Measurements from ENCODE around the gene FAM227A. TPM values are rescaled to one million over a fixed set of nuclear protein-coding genes. Genes with fewer than 3 reads are reported as not detected.

FAM227A gene
- total and polyA plus RNA-seq, 2 of the 13 experiments (the other 11 are each of a cell fraction or from before 2014, with no cell fraction given): 1.0 to 1.5 TPM

- TF ChIP-seq PAXIP1 (CRISPR knock-in tag; conservative IDR thresholded peaks at IDR 0.05) (no peak; the same call in 1 of the 2 replicates), MIXL1 (CRISPR knock-in tag; IDR thresholded peaks at IDR 0.05) (peak; percentile 22; the same call in 1 of the 2 replicates), CEBPG (CRISPR knock-in tag; IDR thresholded peaks at IDR 0.05) (no peak), TOE1 (CRISPR knock-in tag; IDR thresholded peaks at IDR 0.05) (no peak), TFDP1 (CRISPR knock-in tag; IDR thresholded peaks at IDR 0.05; ENCODE audit: borderline replicate concordance) (no peak; the same call in 1 of the 2 replicates), JUNB (CRISPR knock-in tag; IDR thresholded peaks at IDR 0.05; ENCODE audit: borderline replicate concordance) (no peak), ZEB1 (IDR thresholded peaks at IDR 0.05; ENCODE audit: insufficient replicate concordance, low read depth) (no peak), ZNF275 (CRISPR knock-in tag; IDR thresholded peaks at IDR 0.05; ENCODE audit: borderline replicate concordance) (no peak), PHF8 (CRISPR knock-in tag; IDR thresholded peaks at IDR 0.05) (peak; percentile 91), TARDBP (CRISPR knock-in tag; IDR thresholded peaks at IDR 0.05) (peak; percentile 21; the same call in 1 of the 2 replicates), ZNF350 (CRISPR knock-in tag; IDR thresholded peaks at IDR 0.05; ENCODE audit: borderline replicate concordance, low read depth) (peak; percentile 18; the same call in 1 of the 2 replicates), ZNF615 (CRISPR knock-in tag; IDR thresholded peaks at IDR 0.05; ENCODE audit: borderline replicate concordance) (no peak), ATM (IDR thresholded peaks at IDR 0.05; ENCODE audit: borderline replicate concordance) (no peak), ZNF839 (CRISPR knock-in tag; IDR thresholded peaks at IDR 0.05; ENCODE audit: borderline replicate concordance) (0 out of 2 replicates have a peak, but pooled peaks have one; percentile 58), HOXA7 (CRISPR knock-in tag; IDR thresholded peaks at IDR 0.05) (no peak), MAZ (IDR thresholded peaks at IDR 0.05; ENCODE audit: borderline replicate concordance, low read depth, low read length) (no peak), MAZ (CRISPR knock-in tag; IDR thresholded peaks at IDR 0.05; ENCODE audit: low read depth) (no peak)
- TF ChIP-seq, protein P1, sequence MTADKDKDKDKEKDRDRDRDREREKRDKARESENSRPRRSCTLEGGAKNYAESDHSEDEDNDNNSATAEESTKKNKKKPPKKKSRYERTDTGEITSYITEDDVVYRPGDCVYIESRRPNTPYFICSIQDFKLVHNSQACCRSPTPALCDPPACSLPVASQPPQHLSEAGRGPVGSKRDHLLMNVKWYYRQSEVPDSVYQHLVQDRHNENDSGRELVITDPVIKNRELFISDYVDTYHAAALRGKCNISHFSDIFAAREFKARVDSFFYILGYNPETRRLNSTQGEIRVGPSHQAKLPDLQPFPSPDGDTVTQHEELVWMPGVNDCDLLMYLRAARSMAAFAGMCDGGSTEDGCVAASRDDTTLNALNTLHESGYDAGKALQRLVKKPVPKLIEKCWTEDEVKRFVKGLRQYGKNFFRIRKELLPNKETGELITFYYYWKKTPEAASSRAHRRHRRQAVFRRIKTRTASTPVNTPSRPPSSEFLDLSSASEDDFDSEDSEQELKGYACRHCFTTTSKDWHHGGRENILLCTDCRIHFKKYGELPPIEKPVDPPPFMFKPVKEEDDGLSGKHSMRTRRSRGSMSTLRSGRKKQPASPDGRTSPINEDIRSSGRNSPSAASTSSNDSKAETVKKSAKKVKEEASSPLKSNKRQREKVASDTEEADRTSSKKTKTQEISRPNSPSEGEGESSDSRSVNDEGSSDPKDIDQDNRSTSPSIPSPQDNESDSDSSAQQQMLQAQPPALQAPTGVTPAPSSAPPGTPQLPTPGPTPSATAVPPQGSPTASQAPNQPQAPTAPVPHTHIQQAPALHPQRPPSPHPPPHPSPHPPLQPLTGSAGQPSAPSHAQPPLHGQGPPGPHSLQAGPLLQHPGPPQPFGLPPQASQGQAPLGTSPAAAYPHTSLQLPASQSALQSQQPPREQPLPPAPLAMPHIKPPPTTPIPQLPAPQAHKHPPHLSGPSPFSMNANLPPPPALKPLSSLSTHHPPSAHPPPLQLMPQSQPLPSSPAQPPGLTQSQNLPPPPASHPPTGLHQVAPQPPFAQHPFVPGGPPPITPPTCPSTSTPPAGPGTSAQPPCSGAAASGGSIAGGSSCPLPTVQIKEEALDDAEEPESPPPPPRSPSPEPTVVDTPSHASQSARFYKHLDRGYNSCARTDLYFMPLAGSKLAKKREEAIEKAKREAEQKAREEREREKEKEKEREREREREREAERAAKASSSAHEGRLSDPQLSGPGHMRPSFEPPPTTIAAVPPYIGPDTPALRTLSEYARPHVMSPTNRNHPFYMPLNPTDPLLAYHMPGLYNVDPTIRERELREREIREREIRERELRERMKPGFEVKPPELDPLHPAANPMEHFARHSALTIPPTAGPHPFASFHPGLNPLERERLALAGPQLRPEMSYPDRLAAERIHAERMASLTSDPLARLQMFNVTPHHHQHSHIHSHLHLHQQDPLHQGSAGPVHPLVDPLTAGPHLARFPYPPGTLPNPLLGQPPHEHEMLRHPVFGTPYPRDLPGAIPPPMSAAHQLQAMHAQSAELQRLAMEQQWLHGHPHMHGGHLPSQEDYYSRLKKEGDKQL (CRISPR knock-in tag; IDR thresholded peaks at IDR 0.05; ENCODE audit: low read depth): no peak
These were observed at the start of gene FAM227A, which contains the start of gene CBY1 (continued) for GRCh38 chr22:38656256-38657044.

Measured in HepG2 (cell line).